BJ (cell line): ENCODE measurements around the gene EP400. TPM values are rescaled to one million over a fixed set of nuclear protein-coding genes. Genes with fewer than 3 reads are reported as not detected.
A peak's percentile ranks its signal among the peaks of the same experiment; 100 is the strongest.

Experiments used
- CTCF ChIA-PET: fragments of 350-600 bp; formaldehyde crosslinking; extraction: SDS; loops from one replicate; lab custom pipeline; 2021; ENCODE audit warnings: antibody characterized with exemption, inconsistent platforms; lab: Yijun Ruan, JAX
- POLR2A ChIA-PET: fragments of 300-600 bp; sonication (Branson Sonifier 250); formaldehyde crosslinking; extraction: SDS; loops from one replicate; lab custom pipeline; 2021; ENCODE audit warnings: antibody characterized with exemption; lab: Charles Lee
- DNase-seq: peaks from one replicate; pipeline ENCODE4 v3.0.0-alpha.2; 2011; ENCODE audit warnings: low read depth
- H3K27me3 ChIP-seq: 2 replicates; pipeline ENCODE4 v1.6.0; 2011; ENCODE audit warnings: low read length; ENCODE audit not compliant: control insufficient read depth, insufficient read depth
- H3K36me3 ChIP-seq: 2 replicates; pipeline ENCODE4 v1.5.1; 2011; ENCODE audit warnings: low read length; ENCODE audit not compliant: control insufficient read depth, insufficient read depth
- H3K4me3 ChIP-seq: 2 replicates; pipeline ENCODE4 v1.5.1; 2011; ENCODE audit warnings: low read depth, mild to moderate bottlenecking, control low read depth, low read length
- polyA plus RNA-seq: library from polyadenylated mRNA; depleted of rRNA; stranded (reverse); fragments of >200 nt; gene quantifications from 2 replicates; pipeline ENCODE4 v1.2.3, GENCODE V29; 2011
- TF ChIP-seq, protein P1 (sequence below): IDR thresholded peaks from 2 replicates; pipeline ENCODE4 v1.5.1; 2011; ENCODE audit warnings: low read depth, mild to moderate bottlenecking, control low read depth, inconsistent platforms, low read length, moderate library complexity; ENCODE audit not compliant: insufficient read depth

EP400 gene
- polyA plus RNA-seq, 1 experiment, result 2.5 TPM

- POLR2A ChIA-PET, result no interaction called here
- H3K36me3 ChIP-seq, result peaks cover 2% of the 10 kb centered on the region
These were observed 135.0 kb downstream of the EP400 start for GRCh38 chr12:132084621-132085290.

DNA sequence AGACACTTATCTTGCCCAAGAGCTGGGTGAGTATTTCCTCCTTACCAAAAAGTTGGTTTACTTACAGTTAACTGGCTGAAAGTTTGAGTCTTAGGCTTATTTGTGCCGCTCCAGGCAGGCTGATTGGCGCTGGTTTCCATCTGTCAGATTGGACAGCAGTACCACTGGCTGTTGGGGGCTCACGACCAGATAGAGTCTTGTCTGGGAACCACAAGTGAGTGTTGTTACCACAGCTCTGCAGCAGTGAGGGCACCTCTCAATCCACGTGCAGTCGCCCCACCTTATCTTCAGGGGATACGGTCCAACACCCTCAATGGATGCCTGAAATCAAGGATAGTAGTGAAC is 135.5 kb downstream of the EP400 start:
- CTCF ChIA-PET, result no interaction called here
- peaks cover 2% of the 10 kb centered on the region for H3K36me3 ChIP-seq
- POLR2A ChIA-PET, result no interaction called here
- H3K4me3 ChIP-seq, result peak overlapping the region; percentile 95
- DNase-seq, result no peak
- TF ChIP-seq, protein P1, sequence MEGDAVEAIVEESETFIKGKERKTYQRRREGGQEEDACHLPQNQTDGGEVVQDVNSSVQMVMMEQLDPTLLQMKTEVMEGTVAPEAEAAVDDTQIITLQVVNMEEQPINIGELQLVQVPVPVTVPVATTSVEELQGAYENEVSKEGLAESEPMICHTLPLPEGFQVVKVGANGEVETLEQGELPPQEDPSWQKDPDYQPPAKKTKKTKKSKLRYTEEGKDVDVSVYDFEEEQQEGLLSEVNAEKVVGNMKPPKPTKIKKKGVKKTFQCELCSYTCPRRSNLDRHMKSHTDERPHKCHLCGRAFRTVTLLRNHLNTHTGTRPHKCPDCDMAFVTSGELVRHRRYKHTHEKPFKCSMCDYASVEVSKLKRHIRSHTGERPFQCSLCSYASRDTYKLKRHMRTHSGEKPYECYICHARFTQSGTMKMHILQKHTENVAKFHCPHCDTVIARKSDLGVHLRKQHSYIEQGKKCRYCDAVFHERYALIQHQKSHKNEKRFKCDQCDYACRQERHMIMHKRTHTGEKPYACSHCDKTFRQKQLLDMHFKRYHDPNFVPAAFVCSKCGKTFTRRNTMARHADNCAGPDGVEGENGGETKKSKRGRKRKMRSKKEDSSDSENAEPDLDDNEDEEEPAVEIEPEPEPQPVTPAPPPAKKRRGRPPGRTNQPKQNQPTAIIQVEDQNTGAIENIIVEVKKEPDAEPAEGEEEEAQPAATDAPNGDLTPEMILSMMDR, result no peak
- H3K27me3 ChIP-seq, result no peaks in the 10 kb centered on the region

More at GRCh38 chr12:132084621-132085290, 135.0 kb downstream of the EP400 start:
- Histone ChIP-seq H3K27me3 (no peaks in the 10 kb centered on the region), H3K4me3 (peak overlapping the region; percentile 95)
- no peak for DNase-seq
- TF ChIP-seq, protein P1, result no peak
- CTCF ChIA-PET, result no interaction called here

DNA sequence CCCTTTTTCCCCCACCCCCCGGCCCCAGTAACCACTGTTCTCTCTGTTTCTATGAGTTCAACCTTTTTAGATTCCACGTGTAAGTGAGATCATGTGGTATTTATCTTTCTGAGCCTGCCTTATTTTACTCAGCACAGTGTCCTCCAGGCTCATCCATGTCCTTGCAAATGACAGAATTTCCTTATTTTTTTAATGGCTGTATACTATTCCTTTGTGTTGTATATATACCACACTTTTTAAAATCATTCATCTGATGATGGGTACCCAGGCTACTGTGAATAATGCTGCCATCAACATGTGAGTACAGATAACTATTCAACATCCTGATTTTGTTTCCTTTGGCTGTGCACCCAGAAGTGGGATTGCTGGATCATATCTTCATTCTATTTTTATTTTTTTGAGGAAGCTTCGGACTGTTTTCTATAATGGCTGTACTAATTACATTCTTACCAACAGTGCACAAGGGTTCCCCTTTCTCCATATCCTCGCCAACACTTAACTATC is 139.7 kb downstream of the EP400 start:
- ChIA-PET CTCF (no interaction called here), POLR2A (no interaction called here)
- peaks cover 3% of the 10 kb centered on the region for H3K36me3 ChIP-seq
- TF ChIP-seq, protein P1, result no peak
- no peak for DNase-seq
- H3K4me3 ChIP-seq, result no peak overlapping the region
- H3K27me3 ChIP-seq, result no peaks in the 10 kb centered on the region

DNA sequence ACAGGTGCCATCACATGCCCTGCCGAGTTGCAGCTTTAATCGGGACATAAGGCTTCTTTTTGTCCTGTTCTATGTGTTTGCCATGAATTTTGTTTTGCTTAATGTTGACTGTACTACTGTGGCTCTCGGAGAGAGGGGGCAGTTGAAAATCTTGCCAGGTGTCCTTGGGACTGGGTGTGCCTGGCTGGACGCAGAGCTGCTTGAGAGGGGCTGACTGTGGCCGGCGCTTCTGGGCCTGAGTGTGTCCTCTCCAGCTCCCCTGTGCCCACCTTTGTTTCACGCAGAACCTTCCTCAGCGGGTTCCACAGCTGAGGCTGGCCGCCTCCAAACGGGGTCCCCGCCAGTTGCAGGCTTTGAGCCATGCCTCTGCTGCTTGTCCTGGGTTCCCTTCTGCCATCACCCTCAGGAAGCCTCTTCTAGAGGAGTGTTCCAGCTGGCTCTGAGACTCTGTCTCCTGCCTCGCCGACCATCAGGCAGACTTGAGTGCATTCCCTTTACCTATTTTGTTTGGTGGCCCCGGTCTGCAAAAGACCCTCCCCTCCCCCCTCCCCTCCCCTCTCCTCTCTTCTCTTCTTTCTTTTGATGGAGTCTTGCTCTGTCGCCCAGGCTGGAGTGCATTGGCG is 144.6 kb downstream of the EP400 start:
- Histone ChIP-seq H3K27me3 (no peaks in the 10 kb centered on the region), H3K36me3 (peaks cover 4% of the 10 kb centered on the region), H3K4me3 (no peak overlapping the region)
- TF ChIP-seq, protein P1, result no peak
- no peak for DNase-seq
- POLR2A ChIA-PET, result no interaction called here
- CTCF ChIA-PET, result no interaction called here

DNA sequence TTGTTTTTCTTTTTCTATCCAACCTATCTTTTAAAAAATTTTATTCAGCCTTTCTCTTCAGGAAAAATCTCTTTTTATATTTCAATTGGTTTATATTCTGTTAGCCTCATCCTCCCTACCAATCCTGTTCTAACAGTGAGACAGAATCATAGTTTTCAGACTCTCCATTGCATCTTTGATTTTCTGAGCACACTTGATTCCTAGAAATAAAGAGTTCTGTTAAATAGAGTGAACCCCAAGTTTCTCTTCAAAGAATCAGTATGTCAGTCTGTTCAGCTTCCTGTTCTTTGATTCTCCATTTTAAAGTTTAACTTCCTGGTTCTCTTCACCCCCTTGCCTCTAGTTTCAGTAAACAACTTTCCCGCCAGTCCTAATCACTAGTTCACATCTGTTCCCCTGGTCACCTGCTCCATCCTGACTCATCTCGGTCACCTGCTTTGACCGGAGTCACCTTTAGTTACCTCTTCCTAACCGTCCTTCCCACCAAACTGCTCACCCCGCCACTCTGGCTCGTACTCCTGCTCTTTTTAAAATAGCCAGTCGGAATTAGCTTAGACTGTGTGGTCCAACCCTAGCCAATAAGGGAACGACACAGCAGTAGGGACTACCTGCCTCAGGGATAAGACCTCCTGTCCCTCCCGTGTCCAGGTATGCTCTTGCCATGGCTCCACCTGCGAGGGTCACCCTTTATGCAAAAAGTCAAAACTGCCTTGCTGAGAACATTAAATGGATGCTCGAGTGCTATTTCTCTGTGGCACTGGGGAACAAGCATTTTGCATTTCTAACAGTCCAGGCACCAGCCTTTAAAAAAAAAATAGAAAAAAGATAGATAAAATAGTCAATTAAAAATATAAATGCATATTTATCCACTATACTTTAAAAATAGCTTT is 146.0 kb downstream of the EP400 start:
- no peak for DNase-seq
- Histone ChIP-seq H3K36me3 (peaks cover 7% of the 10 kb centered on the region), H3K27me3 (no peaks in the 10 kb centered on the region), H3K4me3 (no peak overlapping the region)
- ChIA-PET POLR2A (no interaction called here), CTCF (no interaction called here)
- TF ChIP-seq, protein P1, result no peak
